RKO (cell line): ENCODE measurements around the gene RPL38.

Source experiments
- DNase-seq: peaks from one replicate; pipeline ENCODE4 v3.0.0-alpha.2; 2016; ENCODE audit warnings: low spot score

The RPL38 gene

GRCh38 chr17:74250324-74250995 lies 47.0 kb downstream of the RPL38 start:
- DNase-seq: no peak

- no peak for DNase-seq
Measured at GRCh38 chr17:74251051-74251450, 47.6 kb downstream of the RPL38 start.

GRCh38 chr17:74251569-74251968 lies 48.1 kb downstream of the RPL38 start:
- no peak for DNase-seq

GRCh38 chr17:74252211-74252610 lies 48.7 kb downstream of the RPL38 start:
- no peak for DNase-seq

DNA sequence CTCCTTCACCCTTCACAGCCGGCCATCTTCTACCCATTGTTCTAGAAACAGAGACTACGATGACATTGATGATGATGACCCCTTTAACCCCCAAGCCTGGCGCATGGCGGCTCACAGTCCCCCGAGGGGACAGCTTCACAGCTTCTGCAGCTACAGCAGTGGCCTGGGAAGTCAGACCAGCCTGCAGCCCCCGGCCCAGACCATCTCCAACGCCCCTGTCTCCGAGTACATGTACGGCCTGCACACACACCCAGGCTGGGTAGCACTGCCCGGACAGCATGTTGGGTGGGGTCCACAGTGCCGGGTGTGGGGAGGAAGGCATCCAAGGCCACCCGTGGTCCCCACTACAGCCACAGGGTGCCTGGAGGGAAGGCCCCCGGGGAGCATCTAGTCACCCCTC lies 49.6 kb downstream of the RPL38 start:
- DNase-seq: no peak

DNA sequence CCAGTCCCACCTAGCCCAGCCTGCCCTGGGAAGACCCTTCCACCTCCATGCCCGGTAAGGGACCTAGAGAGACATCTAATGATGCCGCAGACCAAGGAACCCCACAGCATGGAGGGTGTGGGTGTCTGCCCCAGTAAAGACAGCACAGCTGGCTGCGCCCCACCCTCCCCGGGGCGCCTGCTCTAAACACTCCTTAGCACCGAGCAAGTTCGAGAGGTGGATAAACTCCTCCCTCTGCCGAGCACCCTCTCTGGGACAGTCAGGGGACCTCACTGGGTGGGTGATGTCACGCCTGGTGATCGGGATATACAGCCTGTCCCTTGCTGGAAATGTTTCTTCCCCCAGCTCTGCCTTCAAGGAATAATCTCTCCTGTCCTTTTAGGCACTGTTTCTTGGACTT lies 53.8 kb downstream of the RPL38 start:
- DNase-seq: no peak

- DNase-seq: no peak
Measured at GRCh38 chr17:74259667-74260524, 56.4 kb downstream of the RPL38 start.
